ENCODE results near the gene TANC1. TPM values are rescaled to one million over a fixed set of nuclear protein-coding genes. Genes with fewer than 3 reads are reported as not detected.
A peak's percentile ranks its signal among the peaks of the same experiment; 100 is the strongest.
"Not testable (repeated sequence)": the region's sequence is repeated elsewhere in the genome, so short reads cannot be mapped to it uniquely, and the experiment has no call there.

TANC1 gene
- total and polyA plus RNA-seq, 3 donors from 2014 or later, result 8.6 to 19.3 (median 16.2) TPM

DNA sequence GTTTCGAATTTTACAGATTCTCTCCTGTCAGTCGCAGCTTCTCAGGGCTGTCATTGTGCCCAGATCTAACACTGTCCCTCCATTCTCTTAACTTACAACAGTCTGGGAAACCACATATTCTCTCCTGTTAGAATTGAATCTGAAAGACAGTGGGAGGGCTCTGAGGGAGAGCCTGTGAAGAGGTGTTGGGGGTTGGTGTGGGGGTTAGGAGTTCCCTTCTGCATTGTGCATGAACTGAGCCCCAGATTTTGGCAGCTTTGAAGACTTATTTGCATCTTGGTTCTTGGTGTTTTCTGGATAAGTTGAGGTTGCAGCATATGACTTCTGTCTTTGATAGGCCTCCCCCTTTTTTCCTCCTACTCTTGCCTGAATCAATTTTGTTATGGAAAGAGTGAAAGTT lies 64.1 kb downstream of the TANC1 start:
- no peaks in the 10 kb centered on the region for H3K36me3 ChIP-seq (ENCODE audit: low read depth, missing control alignments)
- no peak for TF ChIP-seq POLR2A (IDR thresholded peaks at IDR 0.05)
- TF ChIP-seq, protein P1, sequence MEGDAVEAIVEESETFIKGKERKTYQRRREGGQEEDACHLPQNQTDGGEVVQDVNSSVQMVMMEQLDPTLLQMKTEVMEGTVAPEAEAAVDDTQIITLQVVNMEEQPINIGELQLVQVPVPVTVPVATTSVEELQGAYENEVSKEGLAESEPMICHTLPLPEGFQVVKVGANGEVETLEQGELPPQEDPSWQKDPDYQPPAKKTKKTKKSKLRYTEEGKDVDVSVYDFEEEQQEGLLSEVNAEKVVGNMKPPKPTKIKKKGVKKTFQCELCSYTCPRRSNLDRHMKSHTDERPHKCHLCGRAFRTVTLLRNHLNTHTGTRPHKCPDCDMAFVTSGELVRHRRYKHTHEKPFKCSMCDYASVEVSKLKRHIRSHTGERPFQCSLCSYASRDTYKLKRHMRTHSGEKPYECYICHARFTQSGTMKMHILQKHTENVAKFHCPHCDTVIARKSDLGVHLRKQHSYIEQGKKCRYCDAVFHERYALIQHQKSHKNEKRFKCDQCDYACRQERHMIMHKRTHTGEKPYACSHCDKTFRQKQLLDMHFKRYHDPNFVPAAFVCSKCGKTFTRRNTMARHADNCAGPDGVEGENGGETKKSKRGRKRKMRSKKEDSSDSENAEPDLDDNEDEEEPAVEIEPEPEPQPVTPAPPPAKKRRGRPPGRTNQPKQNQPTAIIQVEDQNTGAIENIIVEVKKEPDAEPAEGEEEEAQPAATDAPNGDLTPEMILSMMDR (IDR thresholded peaks at IDR 0.05), result no peak
- peak overlapping the region in 1 of 2 donors; percentile 11 for H3K27ac ChIP-seq
- WGBS, 2 donors, result 45 to 63% methylated on average over 2 of the region's 2 CpGs
- peaks cover 44% of the 10 kb centered on the region for H3K4me1 ChIP-seq
- intact Hi-C loops (cut with DNase I; ENCODE audit: low total_unique reads), result no loop called here
- no peaks in the 10 kb centered on the region for H3K27me3 ChIP-seq
- H3K9me3 ChIP-seq, result no peaks in the 10 kb centered on the region
- no peak overlapping the region for H3K4me3 ChIP-seq
- DNase-seq, result no peak

DNA sequence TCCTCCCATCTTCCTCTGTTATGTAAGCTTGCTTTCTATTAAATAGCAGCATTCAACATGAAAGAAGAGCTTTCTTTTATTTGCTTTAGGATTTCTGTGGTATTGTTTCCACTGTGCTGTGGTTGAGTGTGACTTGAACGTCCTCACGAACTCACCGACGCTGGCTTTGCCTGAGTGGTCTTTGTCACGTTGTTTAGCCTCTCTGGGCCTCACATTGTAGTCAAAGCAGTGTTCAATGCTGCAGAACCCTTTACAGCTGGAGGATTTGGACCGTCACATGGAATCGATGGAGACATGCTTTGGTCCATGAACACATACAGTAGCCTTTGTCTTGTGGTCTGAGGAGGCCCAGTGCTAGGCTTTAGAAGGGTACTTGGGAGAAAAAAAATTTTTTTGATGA lies 66.3 kb downstream of the TANC1 start:
- Histone ChIP-seq H3K4me1 (peaks cover 44% of the 10 kb centered on the region), H3K27ac (no peak overlapping the region)

GRCh38 chr2:159035790-159036411 lies 67.5 kb downstream of the TANC1 start:
- Histone ChIP-seq H3K27me3 (no peaks in the 10 kb centered on the region), H3K9me3 (no peaks in the 10 kb centered on the region), H3K4me1 (peaks cover 32% of the 10 kb centered on the region), H3K36me3 (ENCODE audit: low read depth, missing control alignments) (no peaks in the 10 kb centered on the region), H3K27ac (no peak overlapping the region), H3K4me3 (no peak overlapping the region)
- TF ChIP-seq POLR2A (IDR thresholded peaks at IDR 0.05), result no peak
- TF ChIP-seq, protein P1 (IDR thresholded peaks at IDR 0.05), result no peak
- intact Hi-C loops (cut with DNase I; ENCODE audit: low total_unique reads), result no loop called here
- WGBS, 2 donors, result 83 to 89% methylated on average over 10 of the region's 10 CpGs
- no peak for DNase-seq

More for the DNA sequence above, 66.3 kb downstream of the TANC1 start:
- H3K4me3 ChIP-seq, result no peak overlapping the region
- H3K9me3 ChIP-seq, result no peaks in the 10 kb centered on the region
- no peaks in the 10 kb centered on the region for H3K27me3 ChIP-seq
- intact Hi-C loops (cut with DNase I; ENCODE audit: low total_unique reads), result no loop called here
- TF ChIP-seq POLR2A (IDR thresholded peaks at IDR 0.05), result no peak
- TF ChIP-seq, protein P1 (IDR thresholded peaks at IDR 0.05), result no peak
- H3K36me3 ChIP-seq (ENCODE audit: low read depth, missing control alignments), result no peaks in the 10 kb centered on the region
- DNase-seq, result no peak
- WGBS, 2 donors, result 88 to 95% methylated on average over 7 of the region's 7 CpGs

GRCh38 chr2:159036461-159036860 lies 68.0 kb downstream of the TANC1 start:
- H3K4me3 ChIP-seq; H3K36me3 ChIP-seq (ENCODE audit: low read depth, missing control alignments); H3K27ac ChIP-seq; H3K27me3 ChIP-seq; H3K9me3 ChIP-seq; intact Hi-C loops (cut with DNase I; ENCODE audit: low total_unique reads); DNase-seq: not testable (repeated sequence)
- H3K4me1 ChIP-seq, result peaks cover 26% of the 10 kb centered on the region
- 90 to 96% methylated on average over 3 of the region's 3 CpGs for WGBS, 2 donors

- WGBS, 2 donors, result 88 to 95% methylated on average over 3 to 11 of the region's 11 CpGs
- H3K27ac ChIP-seq; H3K36me3 ChIP-seq (ENCODE audit: low read depth, missing control alignments); H3K27me3 ChIP-seq; H3K4me3 ChIP-seq; H3K9me3 ChIP-seq; DNase-seq; H3K4me1 ChIP-seq; intact Hi-C loops (cut with DNase I; ENCODE audit: low total_unique reads): not testable (repeated sequence)
These were observed 72.9 kb downstream of the TANC1 start for GRCh38 chr2:159041328-159041727.

Data from testis (tissue), 3 donors.